GM12891 (cell line): ENCODE results near the gene LITAFD.
"Not testable (repeated sequence)": the region's sequence is repeated elsewhere in the genome, so short reads cannot be mapped to it uniquely, and the experiment has no call there.

Experiments
- DNase-seq: peaks from one replicate; pipeline ENCODE4 v3.0.0; 2011; ENCODE audit warnings: low spot score; ENCODE audit not compliant: insufficient read length
- FAIRE-seq: peaks from 2 replicates; lab custom pipeline; 2011; peaks lifted over from hg19 to GRCh38; lab: Jason Lieb, UNC
- PAX5 ChIP-seq: IDR thresholded peaks from 2 replicates; pipeline ENCODE4 v1.6.1; 2011; ENCODE audit warnings: low read length, moderate library complexity, mild to moderate bottlenecking; ENCODE audit not compliant: insufficient read depth, severe bottlenecking
- POLR2A ChIP-seq: IDR thresholded peaks from 2 replicates; pipeline ENCODE4 v1.6.1; 2011; ENCODE audit warnings: low read depth, low read length, control low read depth
- POLR2AphosphoS5 ChIP-seq: IDR thresholded peaks from 2 replicates; pipeline ENCODE4 v1.6.1; 2011; ENCODE audit warnings: low read depth, low read length, control low read depth
- POU2F2 ChIP-seq: IDR thresholded peaks from 2 replicates; pipeline ENCODE4 v1.6.1; 2011; ENCODE audit warnings: low read depth, mild to moderate bottlenecking, control low read depth, low read length, moderate library complexity
- SPI1 ChIP-seq: IDR thresholded peaks from 2 replicates; pipeline ENCODE4 v1.6.1; 2011; ENCODE audit warnings: low read depth, low read length, control low read depth
- TAF1 ChIP-seq: IDR thresholded peaks from 2 replicates; pipeline ENCODE4 v1.6.1; 2011; ENCODE audit warnings: low read depth, low read length, control low read depth

The LITAFD gene

GRCh38 chr16:8866118-8866883 is 15.8 kb upstream of the LITAFD start:
- FAIRE-seq (no peak), DNase-seq (no peak)
- TF ChIP-seq POU2F2 (no peak), POLR2AphosphoS5 (no peak), PAX5 (no peak), TAF1 (no peak), POLR2A (no peak), SPI1 (no peak)

GRCh38 chr16:8866884-8867215 is 15.3 kb upstream of the LITAFD start:
- TF ChIP-seq SPI1 = no peak
- no peak for TF ChIP-seq POLR2A
- no peak for TF ChIP-seq PAX5
- no peak for TF ChIP-seq POU2F2
- no peak for TF ChIP-seq POLR2AphosphoS5
- no peak for TF ChIP-seq TAF1
- FAIRE-seq (no peak), DNase-seq (no peak)

GRCh38 chr16:8867216-8867931 is 14.8 kb upstream of the LITAFD start:
- peak; percentile 23 for FAIRE-seq
- no peak for TF ChIP-seq PAX5
- no peak for TF ChIP-seq SPI1
- no peak for TF ChIP-seq POU2F2
- TF ChIP-seq TAF1 = no peak
- TF ChIP-seq POLR2AphosphoS5 = no peak
- no peak for TF ChIP-seq POLR2A
- DNase-seq = no peak

GRCh38 chr16:8867932-8868415 is 14.2 kb upstream of the LITAFD start:
- TF ChIP-seq PAX5 (no peak), POLR2AphosphoS5 (no peak), POLR2A (no peak), POU2F2 (no peak), SPI1 (no peak), TAF1 (no peak)
- DNase-seq (no peak), FAIRE-seq (no peak)

GRCh38 chr16:8868416-8869211 is 13.5 kb upstream of the LITAFD start, which contains the start of gene CARHSP1:
Gene CARHSP1, minus strand, starts transcription at chr16:8869006. Its CDS starts 9,678 bp downstream, at chr16:8859328.
- peak; percentile 95 for DNase-seq
- peak; percentile 65 for FAIRE-seq
- TF ChIP-seq POLR2A = peak; percentile 64; the same call in 1 of the 2 replicates
- TF ChIP-seq POLR2AphosphoS5 = peak; percentile 55
- peak; percentile 91 for TF ChIP-seq TAF1
- peak; percentile 40 for TF ChIP-seq PAX5
- 0 out of 2 replicates have a peak, but pooled peaks have one; percentile 4 for TF ChIP-seq SPI1
- no peak for TF ChIP-seq POU2F2

GRCh38 chr16:8869212-8869987 is 12.8 kb upstream of the LITAFD start:
- no peak for TF ChIP-seq SPI1
- no peak for TF ChIP-seq TAF1
- no peak for TF ChIP-seq POU2F2
- no peak for TF ChIP-seq PAX5
- TF ChIP-seq POLR2AphosphoS5 = no peak
- no peak for TF ChIP-seq POLR2A
- FAIRE-seq (no peak), DNase-seq (no peak)

- not testable (repeated sequence) for DNase-seq, FAIRE-seq
These were observed 12.2 kb upstream of the LITAFD start for GRCh38 chr16:8869988-8870241.

GRCh38 chr16:8872071-8872470 is 10.1 kb upstream of the LITAFD start:
- TF ChIP-seq SPI1 (no peak), PAX5 (no peak)
- DNase-seq (no peak), FAIRE-seq (no peak)
